ENCODE results near the gene ACP2. TPM values are rescaled to one million over a fixed set of nuclear protein-coding genes. Genes with fewer than 3 reads are reported as not detected.
A peak's percentile ranks its signal among the peaks of the same experiment; 100 is the strongest.

ACP2 gene
- total and polyA plus RNA-seq, 9 of the 15 experiments (the other 6 are each of a cell fraction or from before 2014, with no cell fraction given): 1.9 to 20.0 (median 11.6) TPM

GRCh38 chr11:47270331-47271271 lies 22.0 kb upstream of the ACP2 start (continued):
- TF ChIP-seq ARID1B (IDR thresholded peaks at IDR 0.05): 0 out of 2 replicates have a peak, but pooled peaks have one; percentile 7
- TF ChIP-seq ZNF639 (CRISPR knock-in tag; conservative IDR thresholded peaks at IDR 0.05 in 1 of 2, IDR thresholded peaks at IDR 0.05 in 1 of 2): no peak
- no peak for TF ChIP-seq CTCFL (IDR thresholded peaks at IDR 0.05; ENCODE audit: borderline replicate concordance, insufficient read depth, low read depth, low read length, poor library complexity, severe bottlenecking)
- TF ChIP-seq ZBTB40 (IDR thresholded peaks at IDR 0.05): 0 out of 2 replicates have a peak, but pooled peaks have one; percentile 30
- TF ChIP-seq ZBTB40 (CRISPR knock-in tag; IDR thresholded peaks at IDR 0.05): no peak
- no peak for TF ChIP-seq ETV5 (CRISPR knock-in tag; IDR thresholded peaks at IDR 0.05; ENCODE audit: low read depth)
- no peak for TF ChIP-seq HDAC3 (IDR thresholded peaks at IDR 0.05; ENCODE audit: borderline replicate concordance, partially characterized antibody)
- TF ChIP-seq RCOR1 (IDR thresholded peaks at IDR 0.05; ENCODE audit: borderline replicate concordance in 1 of 2, low read depth in 2 of 2, low read length in 2 of 2): peak in 1 of 2 experiments; percentile 80; a peak in 2 of 4 replicates

All from K562 (cell line).